Inflammatory macrophage treated with lipopolysaccharide for 1 hour (primary cell): ENCODE measurements around the gene TGFBR3L.

Experiments
- DNase-seq, 2 donors: peaks; one replicate each; pipeline ENCODE4 v3.0.0-alpha.2; 2020 to 2022

Gene TGFBR3L

DNA sequence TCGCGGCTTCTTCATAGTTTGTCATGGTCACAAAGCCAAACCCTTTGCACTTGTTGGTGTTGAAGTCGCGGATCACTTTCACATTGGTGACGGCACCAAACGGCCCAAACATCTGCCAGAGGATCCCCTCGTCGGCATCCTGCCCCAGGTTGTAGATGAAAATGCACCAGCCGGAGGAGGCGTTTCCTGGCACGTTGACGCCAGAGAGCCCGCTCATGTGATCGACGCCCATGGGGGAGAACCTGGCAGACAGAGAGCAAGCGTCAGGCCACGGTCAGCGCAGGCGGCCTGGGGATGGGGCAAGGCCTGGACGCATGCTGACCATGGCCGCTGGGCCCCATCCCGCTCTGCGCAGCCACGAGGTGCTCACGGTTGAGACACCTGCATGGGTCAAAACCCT, 48.9 kb downstream of the TGFBR3L start:
- DNase-seq = no peak

DNA sequence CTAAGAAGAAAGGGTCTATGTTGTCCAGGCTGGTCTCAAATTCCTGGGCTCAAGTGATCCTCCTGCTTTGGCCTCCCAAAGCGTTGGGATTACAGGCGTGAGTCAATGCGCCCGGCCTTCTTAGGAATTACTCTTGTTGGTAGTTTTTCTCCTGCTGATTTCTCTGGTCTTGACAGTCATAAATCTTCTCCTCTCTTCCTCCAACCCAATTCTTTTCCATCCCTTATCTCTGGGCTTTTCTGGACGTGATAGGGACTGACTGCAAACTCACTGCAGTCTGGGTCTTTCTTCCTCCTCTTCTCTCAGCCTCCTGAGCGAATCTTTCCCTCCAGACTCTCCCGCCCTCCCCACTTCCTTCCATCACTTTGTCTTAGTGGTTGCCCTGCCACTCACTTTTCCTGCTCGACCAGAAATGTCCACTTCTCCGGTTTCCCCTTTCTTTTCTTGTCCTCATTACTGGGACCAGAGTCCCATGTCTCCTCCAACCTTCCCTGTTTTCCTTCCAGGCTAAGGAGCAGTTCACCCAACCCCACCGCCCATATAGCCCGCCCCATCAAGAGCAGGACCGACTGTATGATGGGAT, 50.7 kb downstream of the TGFBR3L start:
- no peak for DNase-seq

DNA sequence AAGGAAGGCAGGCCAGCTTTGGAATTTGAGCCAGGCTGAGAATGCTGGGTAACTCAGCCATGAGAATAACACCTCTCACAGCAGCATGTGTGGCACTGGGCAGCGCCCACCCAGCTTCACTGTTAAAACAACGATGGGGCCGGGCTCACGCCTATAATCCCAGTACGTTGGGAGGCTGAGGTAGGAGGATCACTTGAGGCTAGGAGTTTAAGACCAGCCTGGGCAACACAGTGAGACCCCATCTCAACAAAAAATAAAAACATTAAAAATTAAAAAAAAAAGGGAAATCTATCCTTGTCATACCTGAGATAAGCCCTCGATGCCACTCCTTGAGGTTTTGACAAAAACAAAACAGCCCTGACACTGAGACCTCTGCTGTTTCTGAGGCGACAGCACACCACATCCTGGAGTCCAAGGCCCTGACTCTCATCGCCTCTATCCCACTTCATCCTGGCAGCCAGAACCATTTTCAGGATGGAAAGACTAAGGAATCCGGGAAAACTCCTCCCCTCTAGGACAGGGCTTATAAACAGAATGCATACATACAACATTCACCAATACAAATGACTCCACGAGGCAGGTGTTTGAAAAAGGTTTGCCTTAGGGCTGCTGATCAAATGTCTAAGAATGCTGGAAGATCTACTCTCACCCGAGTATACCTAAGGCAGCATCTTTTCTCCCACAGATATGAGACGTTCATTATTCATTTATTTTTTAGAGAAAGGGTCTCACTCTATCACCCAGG, 51.5 kb downstream of the TGFBR3L start:
- DNase-seq = no peak

DNA sequence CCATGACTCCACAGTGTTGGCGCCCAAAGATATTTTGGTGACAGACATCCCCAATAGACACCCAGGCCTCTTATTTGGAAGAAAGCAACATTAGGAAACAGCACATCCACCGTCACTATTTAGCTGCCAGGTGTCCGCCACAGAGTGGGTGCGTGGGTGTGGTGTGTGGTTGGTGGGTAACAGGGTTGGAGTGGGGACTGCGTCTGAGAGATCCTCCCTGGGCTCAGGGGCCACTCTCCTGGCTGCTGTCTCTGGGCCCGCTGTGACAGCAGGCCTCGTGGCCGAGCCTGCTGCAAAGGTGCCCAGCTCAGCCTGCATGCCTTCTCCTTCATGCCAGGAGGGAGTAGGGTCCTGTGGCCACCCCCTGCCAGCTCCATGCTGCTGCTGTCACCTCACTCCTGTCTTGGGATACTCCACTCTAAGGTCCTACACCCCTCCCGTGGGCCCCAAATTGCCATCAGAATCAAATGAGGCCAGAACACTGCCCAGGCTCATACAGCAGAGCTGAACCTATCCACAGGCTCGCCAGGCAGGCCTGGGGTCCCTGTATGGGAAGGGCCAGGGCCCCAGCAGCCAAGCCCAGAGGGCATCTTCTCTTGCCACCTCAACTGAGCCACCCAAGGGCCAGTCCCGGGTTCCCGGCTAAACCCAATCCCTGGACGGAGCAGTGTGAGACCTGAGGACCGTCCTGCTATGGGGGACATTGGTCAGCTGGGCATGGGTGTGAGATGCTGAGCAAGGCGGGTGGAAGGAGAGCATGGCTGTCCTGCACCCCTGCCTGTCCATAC, 53.6 kb downstream of the TGFBR3L start:
- DNase-seq = no peak
